Measurements from ENCODE around the gene DMRTA1.
"Not testable (repeated sequence)": the region's sequence is repeated elsewhere in the genome, so short reads cannot be mapped to it uniquely, and the experiment has no call there.

Gene DMRTA1

GRCh38 chr9:22423566-22423965 is 23.1 kb upstream of the DMRTA1 start:
- in situ Hi-C loops (cut with MboI; ENCODE audit: low pct_unique_long_range_greater_than_20kb, low sequenced_read_pairs, unreplicated experiment): no loop called here
- no peak for TF ChIP-seq CTCF (IDR thresholded peaks at IDR 0.05; ENCODE audit: extremely low read depth, insufficient read depth, missing control alignments)
- no peak for DNase-seq (ENCODE audit: low spot score)

DNA sequence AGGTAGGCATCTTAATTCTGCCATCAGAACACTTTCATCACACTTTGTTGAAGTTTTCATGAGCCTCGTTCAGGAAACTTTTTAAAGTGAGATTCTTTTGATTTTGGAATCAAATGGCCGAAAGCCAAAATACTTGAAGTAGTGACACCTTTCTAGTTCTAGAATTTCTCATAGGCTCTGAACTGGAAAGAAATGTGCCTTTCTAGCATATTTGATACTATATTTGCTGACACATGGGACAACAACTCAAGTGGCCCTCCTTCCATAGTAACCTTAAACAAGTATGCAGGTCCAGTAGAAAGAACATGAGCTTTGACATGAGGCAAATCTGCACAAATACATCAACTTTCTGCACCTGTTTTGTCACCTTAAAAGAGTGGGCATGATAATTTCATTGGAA is 22.0 kb upstream of the DMRTA1 start:
- in situ Hi-C loops (cut with MboI; ENCODE audit: low pct_unique_long_range_greater_than_20kb, low sequenced_read_pairs, unreplicated experiment): no loop called here
- DNase-seq (ENCODE audit: low spot score): no peak
- no peak for TF ChIP-seq CTCF (IDR thresholded peaks at IDR 0.05; ENCODE audit: extremely low read depth, insufficient read depth, missing control alignments)

GRCh38 chr9:22425551-22425950 is 21.1 kb upstream of the DMRTA1 start:
- DNase-seq (ENCODE audit: low spot score): no peak
- TF ChIP-seq CTCF (IDR thresholded peaks at IDR 0.05; ENCODE audit: extremely low read depth, insufficient read depth, missing control alignments): no peak
- in situ Hi-C loops (cut with MboI; ENCODE audit: low pct_unique_long_range_greater_than_20kb, low sequenced_read_pairs, unreplicated experiment): no loop called here

GRCh38 chr9:22427226-22427880 is 19.3 kb upstream of the DMRTA1 start:
- in situ Hi-C loops (cut with MboI; ENCODE audit: low pct_unique_long_range_greater_than_20kb, low sequenced_read_pairs, unreplicated experiment): no loop called here

DNA sequence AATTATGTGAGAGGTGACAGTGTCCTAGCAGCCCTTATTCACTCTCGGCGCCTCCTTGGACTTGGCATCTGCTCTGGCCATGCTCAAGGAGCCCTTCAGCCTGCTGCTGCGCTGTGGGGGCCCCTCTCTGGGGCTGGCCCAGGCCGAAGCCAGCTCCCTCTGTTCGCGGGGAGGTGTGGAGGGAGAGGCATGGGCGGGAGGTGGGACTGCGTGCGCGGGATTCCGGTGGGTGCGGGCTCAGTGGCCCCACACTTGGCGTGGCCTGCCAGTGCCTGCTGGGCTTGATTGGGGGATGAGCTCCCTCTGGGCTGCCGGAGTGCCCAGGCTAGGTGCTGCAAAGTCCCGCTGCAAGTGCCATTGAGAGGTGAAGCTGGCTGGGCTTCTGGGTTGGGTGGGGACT is 12.9 kb upstream of the DMRTA1 start:
- in situ Hi-C loops (cut with MboI; ENCODE audit: low pct_unique_long_range_greater_than_20kb, low sequenced_read_pairs, unreplicated experiment): no loop called here
- no peak for TF ChIP-seq CTCF (IDR thresholded peaks at IDR 0.05; ENCODE audit: extremely low read depth, insufficient read depth, missing control alignments)
- DNase-seq (ENCODE audit: low spot score): no peak

More at GRCh38 chr9:22427226-22427880, 19.3 kb upstream of the DMRTA1 start:
- no peak for TF ChIP-seq CTCF (IDR thresholded peaks at IDR 0.05; ENCODE audit: extremely low read depth, insufficient read depth, missing control alignments)
- no peak for DNase-seq (ENCODE audit: low spot score)

- in situ Hi-C loops (cut with MboI; ENCODE audit: low pct_unique_long_range_greater_than_20kb, low sequenced_read_pairs, unreplicated experiment); DNase-seq (ENCODE audit: low spot score): not testable (repeated sequence)
Observed at GRCh38 chr9:22435252-22435651, 11.4 kb upstream of the DMRTA1 start.

DNA sequence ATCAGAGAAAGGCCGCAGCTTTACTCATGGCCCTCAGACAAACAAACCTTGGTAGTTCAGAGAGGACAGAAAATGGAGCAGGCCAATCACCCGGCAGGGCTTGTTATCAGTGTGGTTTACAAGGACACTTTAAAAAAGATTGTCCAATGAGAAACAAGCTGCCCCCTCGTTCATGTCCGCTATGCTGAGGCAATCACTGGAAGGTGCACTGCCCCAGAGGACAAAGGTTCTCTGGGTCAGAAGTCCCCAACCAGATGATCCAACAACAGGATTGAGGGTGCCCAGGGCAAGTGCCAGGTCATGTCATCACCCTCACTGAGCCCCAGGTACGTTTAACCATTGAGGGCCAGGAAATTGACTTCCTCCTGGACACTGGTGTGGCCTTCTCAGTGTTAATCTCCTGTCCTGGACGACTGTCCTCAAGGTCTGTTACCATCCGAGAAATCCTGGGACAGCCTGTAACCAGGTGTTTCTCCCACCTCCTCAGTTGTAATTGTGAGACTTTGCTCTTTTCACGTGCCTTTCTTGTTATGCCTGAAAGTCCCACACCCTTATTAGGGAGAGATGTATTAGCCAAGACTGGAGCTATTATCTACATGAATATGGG is 9.1 kb upstream of the DMRTA1 start:
- DNase-seq (ENCODE audit: low spot score); in situ Hi-C loops (cut with MboI; ENCODE audit: low pct_unique_long_range_greater_than_20kb, low sequenced_read_pairs, unreplicated experiment): not testable (repeated sequence)
